ENCODE data around the gene RNASEH1. TPM values are rescaled to one million over a fixed set of nuclear protein-coding genes. Genes with fewer than 3 reads are reported as not detected.

Gene RNASEH1
- total and polyA plus RNA-seq, 2 of the 13 experiments (the other 11 are each of a cell fraction or from before 2014, with no cell fraction given): 14.5 to 57.4 TPM

- TF ChIP-seq, protein P1, sequence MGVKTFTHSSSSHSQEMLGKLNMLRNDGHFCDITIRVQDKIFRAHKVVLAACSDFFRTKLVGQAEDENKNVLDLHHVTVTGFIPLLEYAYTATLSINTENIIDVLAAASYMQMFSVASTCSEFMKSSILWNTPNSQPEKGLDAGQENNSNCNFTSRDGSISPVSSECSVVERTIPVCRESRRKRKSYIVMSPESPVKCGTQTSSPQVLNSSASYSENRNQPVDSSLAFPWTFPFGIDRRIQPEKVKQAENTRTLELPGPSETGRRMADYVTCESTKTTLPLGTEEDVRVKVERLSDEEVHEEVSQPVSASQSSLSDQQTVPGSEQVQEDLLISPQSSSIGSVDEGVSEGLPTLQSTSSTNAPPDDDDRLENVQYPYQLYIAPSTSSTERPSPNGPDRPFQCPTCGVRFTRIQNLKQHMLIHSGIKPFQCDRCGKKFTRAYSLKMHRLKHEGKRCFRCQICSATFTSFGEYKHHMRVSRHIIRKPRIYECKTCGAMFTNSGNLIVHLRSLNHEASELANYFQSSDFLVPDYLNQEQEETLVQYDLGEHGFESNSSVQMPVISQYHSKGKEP (CRISPR knock-in tag; IDR thresholded peaks at IDR 0.05): no peak
- TF ChIP-seq, protein P2, sequence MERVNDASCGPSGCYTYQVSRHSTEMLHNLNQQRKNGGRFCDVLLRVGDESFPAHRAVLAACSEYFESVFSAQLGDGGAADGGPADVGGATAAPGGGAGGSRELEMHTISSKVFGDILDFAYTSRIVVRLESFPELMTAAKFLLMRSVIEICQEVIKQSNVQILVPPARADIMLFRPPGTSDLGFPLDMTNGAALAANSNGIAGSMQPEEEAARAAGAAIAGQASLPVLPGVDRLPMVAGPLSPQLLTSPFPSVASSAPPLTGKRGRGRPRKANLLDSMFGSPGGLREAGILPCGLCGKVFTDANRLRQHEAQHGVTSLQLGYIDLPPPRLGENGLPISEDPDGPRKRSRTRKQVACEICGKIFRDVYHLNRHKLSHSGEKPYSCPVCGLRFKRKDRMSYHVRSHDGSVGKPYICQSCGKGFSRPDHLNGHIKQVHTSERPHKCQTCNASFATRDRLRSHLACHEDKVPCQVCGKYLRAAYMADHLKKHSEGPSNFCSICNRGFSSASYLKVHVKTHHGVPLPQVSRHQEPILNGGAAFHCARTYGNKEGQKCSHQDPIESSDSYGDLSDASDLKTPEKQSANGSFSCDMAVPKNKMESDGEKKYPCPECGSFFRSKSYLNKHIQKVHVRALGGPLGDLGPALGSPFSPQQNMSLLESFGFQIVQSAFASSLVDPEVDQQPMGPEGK (CRISPR knock-in tag; IDR thresholded peaks at IDR 0.05): peak; percentile 80
- TF ChIP-seq, protein P3, sequence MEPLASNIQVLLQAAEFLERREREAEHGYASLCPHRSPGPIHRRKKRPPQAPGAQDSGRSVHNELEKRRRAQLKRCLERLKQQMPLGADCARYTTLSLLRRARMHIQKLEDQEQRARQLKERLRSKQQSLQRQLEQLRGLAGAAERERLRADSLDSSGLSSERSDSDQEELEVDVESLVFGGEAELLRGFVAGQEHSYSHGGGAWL (CRISPR knock-in tag; IDR thresholded peaks at IDR 0.05): peak; percentile 69; the same call in 1 of the 2 replicates
- TF ChIP-seq ZHX2 (IDR thresholded peaks at IDR 0.05; ENCODE audit: low read depth) (peak; percentile 43), ZHX2 (CRISPR knock-in tag; IDR thresholded peaks at IDR 0.05; ENCODE audit: borderline replicate concordance) (peak; percentile 82; the same call in 1 of the 2 replicates), ZNF121 (CRISPR knock-in tag; IDR thresholded peaks at IDR 0.05) (no peak), HES4 (CRISPR knock-in tag; IDR thresholded peaks at IDR 0.05; ENCODE audit: borderline replicate concordance) (no peak), TP53 (CRISPR knock-in tag; conservative IDR thresholded peaks at IDR 0.05) (peak; percentile 78; the same call in 1 of the 2 replicates), KDM3A (CRISPR knock-in tag; IDR thresholded peaks at IDR 0.05; ENCODE audit: low read depth) (no peak; the same call in 1 of the 2 replicates), IKZF1 (IDR thresholded peaks at IDR 0.05) (no peak), STAT5B (CRISPR knock-in tag; IDR thresholded peaks at IDR 0.05) (no peak), ZNF839 (CRISPR knock-in tag; IDR thresholded peaks at IDR 0.05; ENCODE audit: borderline replicate concordance) (no peak), ZNF709 (CRISPR knock-in tag; IDR thresholded peaks at IDR 0.05) (no peak), ZNF768 (CRISPR knock-in tag; IDR thresholded peaks at IDR 0.05) (peak; percentile 80; the same call in 1 of the 2 replicates)
- TF ChIP-seq, protein P4, sequence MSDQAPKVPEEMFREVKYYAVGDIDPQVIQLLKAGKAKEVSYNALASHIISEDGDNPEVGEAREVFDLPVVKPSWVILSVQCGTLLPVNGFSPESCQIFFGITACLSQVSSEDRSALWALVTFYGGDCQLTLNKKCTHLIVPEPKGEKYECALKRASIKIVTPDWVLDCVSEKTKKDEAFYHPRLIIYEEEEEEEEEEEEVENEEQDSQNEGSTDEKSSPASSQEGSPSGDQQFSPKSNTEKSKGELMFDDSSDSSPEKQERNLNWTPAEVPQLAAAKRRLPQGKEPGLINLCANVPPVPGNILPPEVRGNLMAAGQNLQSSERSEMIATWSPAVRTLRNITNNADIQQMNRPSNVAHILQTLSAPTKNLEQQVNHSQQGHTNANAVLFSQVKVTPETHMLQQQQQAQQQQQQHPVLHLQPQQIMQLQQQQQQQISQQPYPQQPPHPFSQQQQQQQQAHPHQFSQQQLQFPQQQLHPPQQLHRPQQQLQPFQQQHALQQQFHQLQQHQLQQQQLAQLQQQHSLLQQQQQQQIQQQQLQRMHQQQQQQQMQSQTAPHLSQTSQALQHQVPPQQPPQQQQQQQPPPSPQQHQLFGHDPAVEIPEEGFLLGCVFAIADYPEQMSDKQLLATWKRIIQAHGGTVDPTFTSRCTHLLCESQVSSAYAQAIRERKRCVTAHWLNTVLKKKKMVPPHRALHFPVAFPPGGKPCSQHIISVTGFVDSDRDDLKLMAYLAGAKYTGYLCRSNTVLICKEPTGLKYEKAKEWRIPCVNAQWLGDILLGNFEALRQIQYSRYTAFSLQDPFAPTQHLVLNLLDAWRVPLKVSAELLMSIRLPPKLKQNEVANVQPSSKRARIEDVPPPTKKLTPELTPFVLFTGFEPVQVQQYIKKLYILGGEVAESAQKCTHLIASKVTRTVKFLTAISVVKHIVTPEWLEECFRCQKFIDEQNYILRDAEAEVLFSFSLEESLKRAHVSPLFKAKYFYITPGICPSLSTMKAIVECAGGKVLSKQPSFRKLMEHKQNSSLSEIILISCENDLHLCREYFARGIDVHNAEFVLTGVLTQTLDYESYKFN (CRISPR knock-in tag; conservative IDR thresholded peaks at IDR 0.05): peak; percentile 94
Observed at GRCh38 chr2:3585261-3586109, 27.4 kb upstream of the RNASEH1 start (continued).

Data from HepG2 (cell line).